Effector memory CD8-positive, alpha-beta T cell (primary cell): ENCODE results near the gene CHST13.
"Not testable (repeated sequence)": the region's sequence is repeated elsewhere in the genome, so short reads cannot be mapped to it uniquely, and the experiment has no call there.

Experiments
- ATAC-seq: fragments of 150-1000 bp; cut with Tn5 transposase; replicated peaks from 2 replicates; pipeline ENCODE4 v1.10.0; 2021; ENCODE audit warnings: mild to moderate bottlenecking, moderate library complexity
- DNase-seq, 3 experiments: peaks; one replicate each; pipeline ENCODE4 v3.0.0; 2021
- H3K27ac Mint-ChIP-seq, 2 donors: one replicate each; pipeline ENCODE4 v1.8.0; 2022; ENCODE audit warnings: mild to moderate bottlenecking in 2 of 2, mixed read lengths in 2 of 2, moderate library complexity in 2 of 2
- H3K27me3 Mint-ChIP-seq, 2 donors: one replicate each; pipeline ENCODE4 v1.8.0; 2022; ENCODE audit warnings: mixed read lengths in 2 of 2
- H3K36me3 Mint-ChIP-seq: one replicate; pipeline ENCODE4 v1.8.0; 2022; ENCODE audit warnings: mild to moderate bottlenecking, moderate library complexity, mixed read lengths; ENCODE audit not compliant: insufficient read depth
- H3K4me1 Mint-ChIP-seq, 2 donors: one replicate each; pipeline ENCODE4 v1.8.0; 2022; ENCODE audit warnings: low read depth in 2 of 2, mixed read lengths in 2 of 2
- H3K4me3 Mint-ChIP-seq, 2 donors: one replicate each; pipeline ENCODE4 v1.8.0; 2022; ENCODE audit warnings: mild to moderate bottlenecking in 2 of 2, mixed read lengths in 2 of 2, moderate library complexity in 2 of 2
- H3K9me3 Mint-ChIP-seq, 2 donors: one replicate each; pipeline ENCODE4 v1.8.0; 2022; ENCODE audit warnings: mixed read lengths in 2 of 2

The CHST13 gene

DNA sequence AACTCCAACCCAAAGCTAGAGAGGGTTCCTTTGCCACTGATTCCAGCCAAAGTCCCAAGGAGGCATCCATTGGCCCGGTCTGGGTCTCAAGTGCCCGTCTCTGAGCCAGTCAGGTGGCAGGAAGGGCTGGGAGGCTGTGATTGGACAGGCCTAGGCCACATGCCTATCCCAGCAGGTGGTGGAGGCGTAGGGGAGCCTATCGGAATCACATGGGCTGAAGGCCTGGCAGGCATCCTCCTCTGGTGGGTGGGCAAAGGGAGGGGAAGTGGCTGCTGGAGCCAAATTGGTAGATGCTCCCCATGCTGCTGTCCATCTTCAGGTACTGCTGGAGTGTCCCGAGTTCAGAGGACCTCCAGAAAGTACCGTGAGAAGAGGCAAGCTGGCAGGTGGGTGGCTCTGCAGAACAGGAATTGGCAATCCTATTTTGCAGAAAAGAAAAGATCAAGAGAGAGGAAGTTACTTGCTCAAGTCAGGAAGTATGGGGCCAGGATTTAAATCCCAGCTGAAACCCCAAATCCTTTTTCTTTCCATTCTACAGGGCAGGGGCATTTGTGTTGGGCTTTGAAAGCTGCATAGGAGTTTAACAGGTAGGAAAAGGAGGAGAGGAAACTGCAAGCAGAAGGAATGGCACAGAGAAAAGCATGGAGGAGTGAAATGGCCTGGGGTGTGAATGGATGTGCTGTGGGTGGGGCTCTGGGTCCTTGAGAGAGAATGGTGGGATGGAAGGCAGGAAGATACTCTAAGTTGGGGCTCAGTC, 3.7 kb downstream of the CHST13 start:
- peaks cover 9 to 31% of the 10 kb centered on the region in 2 donors for H3K27me3 Mint-ChIP-seq
- DNase-seq (no peak), ATAC-seq (no peak)
- no peaks in the 10 kb centered on the region for H3K9me3 Mint-ChIP-seq
- H3K36me3 Mint-ChIP-seq = peaks cover 3% of the 10 kb centered on the region
- no peak overlapping the region for H3K4me3 Mint-ChIP-seq
- H3K4me1 Mint-ChIP-seq = peaks cover 0 to 3% of the 10 kb centered on the region in 2 donors
- no peak overlapping the region for H3K27ac Mint-ChIP-seq

GRCh38 chr3:126528419-126528799, 4.5 kb downstream of the CHST13 start:
- Mint-ChIP-seq H3K4me1 (peaks cover 0 to 3% of the 10 kb centered on the region in 2 donors), H3K9me3 (no peaks in the 10 kb centered on the region), H3K27me3 (peaks cover 3 to 24% of the 10 kb centered on the region in 2 donors), H3K27ac (no peak overlapping the region), H3K4me3 (no peak overlapping the region), H3K36me3 (peaks cover 3% of the 10 kb centered on the region)
- ATAC-seq (no peak), DNase-seq (no peak)

- peaks cover 3% of the 10 kb centered on the region for H3K36me3 Mint-ChIP-seq
- H3K27me3 Mint-ChIP-seq = peaks cover 6 to 26% of the 10 kb centered on the region in 2 donors
- H3K9me3 Mint-ChIP-seq = no peaks in the 10 kb centered on the region
- no peak overlapping the region for H3K27ac Mint-ChIP-seq
- no peak overlapping the region for H3K4me3 Mint-ChIP-seq
- DNase-seq = no peak
- no peak for ATAC-seq
- H3K4me1 Mint-ChIP-seq = peaks cover 0 to 3% of the 10 kb centered on the region in 2 donors
These were observed 5.0 kb downstream of the CHST13 start for GRCh38 chr3:126528800-126529541.

DNA sequence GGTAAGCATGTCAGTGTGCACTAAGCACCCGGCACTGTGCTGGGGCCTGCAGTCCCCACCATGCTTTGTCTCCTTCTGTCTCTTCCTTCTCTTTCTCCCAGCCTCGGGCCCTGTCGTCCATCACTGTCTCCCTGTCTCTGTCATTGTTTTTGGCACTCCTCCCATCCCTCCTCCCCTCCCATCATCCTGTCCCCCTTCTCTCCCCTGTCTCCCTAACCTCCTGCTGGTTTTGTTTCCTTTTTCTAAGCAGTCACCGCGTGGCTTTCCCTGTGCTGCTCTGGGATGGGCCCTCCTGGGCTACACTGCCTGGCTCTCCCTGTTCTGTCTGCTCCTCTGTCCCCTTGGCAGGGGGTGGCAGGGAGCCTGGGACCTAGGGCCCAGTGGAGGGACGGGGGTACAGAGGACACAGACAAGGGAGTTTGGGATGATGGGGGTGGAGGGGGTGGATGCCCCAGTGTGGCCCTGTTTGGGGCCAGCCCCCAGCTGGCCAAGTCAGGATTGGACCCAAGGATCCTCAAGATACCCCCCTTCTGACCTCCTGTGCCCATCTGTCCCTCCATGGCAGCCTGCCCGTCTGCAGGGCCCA, 5.7 kb downstream of the CHST13 start:
- no peaks in the 10 kb centered on the region for H3K9me3 Mint-ChIP-seq
- peaks cover 3% of the 10 kb centered on the region for H3K36me3 Mint-ChIP-seq
- peaks cover 0 to under 1% of the 10 kb centered on the region in 2 donors for H3K4me1 Mint-ChIP-seq
- no peak for DNase-seq
- no peak overlapping the region for H3K4me3 Mint-ChIP-seq
- peaks cover 13 to 31% of the 10 kb centered on the region in 2 donors for H3K27me3 Mint-ChIP-seq
- no peak for ATAC-seq
- H3K27ac Mint-ChIP-seq = no peak overlapping the region

DNA sequence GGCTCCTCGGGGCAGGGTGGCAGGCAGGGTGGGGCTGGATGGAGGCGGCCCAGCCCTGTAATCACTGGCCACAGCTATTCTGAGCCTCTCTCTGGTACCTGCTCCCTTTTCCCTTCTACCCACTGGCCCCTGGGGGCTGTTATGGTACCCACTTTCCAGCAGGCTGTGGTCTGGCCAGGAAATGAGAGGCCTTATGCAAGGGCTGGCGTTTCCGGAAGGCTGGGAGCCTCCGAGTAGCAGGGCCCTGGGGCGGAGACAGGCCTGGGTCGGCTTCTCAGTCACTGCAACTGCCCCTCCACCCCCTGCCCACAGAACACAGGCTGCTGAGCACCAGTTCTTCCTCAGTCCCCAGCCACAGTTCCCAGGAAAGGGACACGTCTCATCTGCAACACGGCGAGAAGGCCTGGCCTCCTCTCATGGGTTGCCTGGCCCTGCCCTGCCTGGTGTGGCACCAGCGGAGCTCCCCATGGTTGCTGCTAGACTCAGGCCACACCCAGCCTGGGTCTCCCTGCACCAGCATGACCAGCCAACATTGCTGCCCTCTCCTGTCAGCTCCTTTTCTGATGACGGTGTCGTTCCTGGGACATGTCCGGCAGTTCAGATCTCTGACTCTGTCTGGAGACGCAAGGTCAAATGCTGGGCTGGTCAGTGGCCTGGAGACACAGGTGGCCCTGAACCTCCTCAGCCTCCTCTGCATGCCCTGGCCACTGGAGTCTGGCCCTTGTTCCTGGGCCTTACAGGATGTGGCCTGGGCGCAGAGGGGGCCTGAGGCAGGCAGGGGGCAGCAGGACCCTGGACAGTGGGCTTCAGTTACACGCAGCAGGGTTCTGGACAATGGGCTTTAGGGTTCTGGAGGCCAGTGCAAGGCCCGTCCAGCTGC, 6.5 kb downstream of the CHST13 start:
- Mint-ChIP-seq H3K36me3 (peaks cover 3% of the 10 kb centered on the region), H3K9me3 (no peaks in the 10 kb centered on the region), H3K4me1 (no peaks in the 10 kb centered on the region), H3K27me3 (peaks cover 20 to 31% of the 10 kb centered on the region in 2 donors), H3K4me3 (no peak overlapping the region), H3K27ac (no peak overlapping the region)
- no peak for DNase-seq
- no peak for ATAC-seq

DNA sequence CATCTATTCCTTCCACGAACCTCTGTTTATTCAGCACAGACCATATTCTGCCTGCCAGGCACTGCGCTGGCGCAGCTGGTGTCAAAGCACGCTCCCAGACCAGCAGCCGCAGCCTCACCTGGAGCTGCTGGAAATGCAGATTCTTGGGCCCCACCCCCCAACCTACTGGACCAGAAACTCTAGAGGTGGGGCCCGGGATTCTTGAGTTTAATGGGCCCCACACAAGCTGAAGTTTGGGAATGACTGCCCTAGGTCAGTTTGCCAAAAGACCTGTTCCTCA, 7.0 kb downstream of the CHST13 start:
- no peak for DNase-seq
- Mint-ChIP-seq H3K4me3 (no peak overlapping the region), H3K9me3 (no peaks in the 10 kb centered on the region), H3K27me3 (peaks cover 23 to 31% of the 10 kb centered on the region in 2 donors), H3K36me3 (peaks cover 3% of the 10 kb centered on the region), H3K27ac (no peak overlapping the region), H3K4me1 (no peaks in the 10 kb centered on the region)
- no peak for ATAC-seq

- DNase-seq (no peak), ATAC-seq (no peak)
- H3K4me1 Mint-ChIP-seq = no peaks in the 10 kb centered on the region
- no peak overlapping the region for H3K27ac Mint-ChIP-seq
- peaks cover 32 to 41% of the 10 kb centered on the region in 2 donors for H3K27me3 Mint-ChIP-seq
- H3K4me3 Mint-ChIP-seq = no peak overlapping the region
- no peaks in the 10 kb centered on the region for H3K9me3 Mint-ChIP-seq
- peaks cover 3% of the 10 kb centered on the region for H3K36me3 Mint-ChIP-seq
These were observed 9.6 kb downstream of the CHST13 start for GRCh38 chr3:126533506-126533905.

GRCh38 chr3:126534716-126535115, 10.8 kb downstream of the CHST13 start:
- H3K4me1 Mint-ChIP-seq, H3K4me3 Mint-ChIP-seq, H3K36me3 Mint-ChIP-seq, H3K9me3 Mint-ChIP-seq, ATAC-seq, DNase-seq, H3K27ac Mint-ChIP-seq: not testable (repeated sequence)
- peaks cover 32 to 41% of the 10 kb centered on the region in 2 donors for H3K27me3 Mint-ChIP-seq

- no peak overlapping the region for H3K27ac Mint-ChIP-seq
- H3K27me3 Mint-ChIP-seq = peaks cover 32 to 41% of the 10 kb centered on the region in 2 donors
- H3K9me3 Mint-ChIP-seq = no peaks in the 10 kb centered on the region
- ATAC-seq (no peak), DNase-seq (no peak)
- H3K4me3 Mint-ChIP-seq = no peak overlapping the region
- peaks cover 0 to 4% of the 10 kb centered on the region in 2 donors for H3K4me1 Mint-ChIP-seq
- peaks cover 3% of the 10 kb centered on the region for H3K36me3 Mint-ChIP-seq
These were observed 11.7 kb downstream of the CHST13 start for GRCh38 chr3:126535636-126536035.

- no peak for DNase-seq
- H3K27ac Mint-ChIP-seq = no peak overlapping the region
- H3K4me1 Mint-ChIP-seq = peaks cover 0 to 4% of the 10 kb centered on the region in 2 donors
- H3K4me3 Mint-ChIP-seq = no peak overlapping the region
- peaks cover 32 to 41% of the 10 kb centered on the region in 2 donors for H3K27me3 Mint-ChIP-seq
- H3K9me3 Mint-ChIP-seq = no peaks in the 10 kb centered on the region
- ATAC-seq = no peak
- no peaks in the 10 kb centered on the region for H3K36me3 Mint-ChIP-seq
These were observed 12.2 kb downstream of the CHST13 start for GRCh38 chr3:126536126-126536525.

DNA sequence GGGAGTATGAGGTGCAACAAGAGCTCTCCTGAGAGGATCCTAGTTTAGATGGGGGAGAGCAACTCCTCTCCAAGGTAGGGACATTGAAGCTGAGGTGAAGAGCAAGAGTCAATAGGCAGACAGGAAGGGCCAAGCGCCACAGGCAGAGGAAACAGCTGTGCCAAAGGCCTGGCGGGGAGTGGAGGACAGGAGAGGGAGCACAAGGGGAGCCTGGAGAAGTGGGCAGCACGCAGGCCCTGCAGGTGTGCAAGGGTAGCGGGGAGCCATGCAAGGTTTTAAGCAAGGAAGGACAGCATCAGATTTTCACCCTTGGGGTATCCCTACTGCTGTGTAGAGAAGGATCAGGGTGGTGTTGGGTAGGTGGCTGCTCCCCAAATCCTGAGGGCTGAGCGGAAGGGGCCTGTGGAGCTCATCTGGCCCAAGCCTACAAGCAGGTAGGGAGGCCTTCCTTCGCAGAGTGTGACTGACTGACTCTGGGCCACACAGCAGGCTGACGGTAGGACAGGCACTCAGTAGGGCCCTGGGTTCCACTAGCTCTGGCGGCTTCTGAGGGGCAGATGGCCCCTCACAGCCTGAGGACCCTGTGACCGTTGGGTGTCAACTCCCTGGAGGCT, 13.3 kb downstream of the CHST13 start:
- no peaks in the 10 kb centered on the region for H3K36me3 Mint-ChIP-seq
- no peak for ATAC-seq
- H3K4me3 Mint-ChIP-seq = no peak overlapping the region
- peaks cover 32 to 41% of the 10 kb centered on the region in 2 donors for H3K27me3 Mint-ChIP-seq
- H3K9me3 Mint-ChIP-seq = no peaks in the 10 kb centered on the region
- peaks cover 0 to 4% of the 10 kb centered on the region in 2 donors for H3K4me1 Mint-ChIP-seq
- no peak overlapping the region for H3K27ac Mint-ChIP-seq
- DNase-seq = no peak

DNA sequence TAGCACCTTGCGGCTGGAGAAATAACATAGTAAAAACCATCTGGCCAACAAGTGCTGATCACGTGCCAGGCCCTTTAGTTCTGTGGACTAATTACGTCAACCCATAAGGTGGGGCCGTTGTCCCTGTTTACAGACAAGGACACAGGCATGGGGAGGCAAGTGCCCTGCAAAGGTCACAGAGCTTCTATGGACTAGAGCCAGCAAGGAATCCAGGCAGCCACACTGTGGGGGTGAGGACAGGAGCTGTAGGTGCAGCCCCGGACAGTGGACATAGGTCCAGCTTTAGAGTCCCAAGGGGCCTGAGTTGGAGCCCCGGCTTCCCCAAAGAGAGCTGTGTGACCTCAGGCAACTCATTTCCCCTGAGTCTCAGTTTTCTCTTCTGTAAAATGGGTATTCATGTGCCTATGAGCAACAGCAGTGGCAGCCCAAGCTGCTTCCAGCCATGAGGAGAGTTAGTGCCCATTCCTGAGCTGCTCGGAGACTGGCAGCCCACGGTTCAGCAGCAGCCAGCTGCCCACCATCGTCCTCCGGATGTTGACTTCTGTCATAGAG, 13.9 kb downstream of the CHST13 start:
- no peak for DNase-seq
- Mint-ChIP-seq H3K4me1 (peaks cover 0 to 4% of the 10 kb centered on the region in 2 donors), H3K9me3 (no peaks in the 10 kb centered on the region), H3K4me3 (no peak overlapping the region), H3K27me3 (peaks cover 32 to 41% of the 10 kb centered on the region in 2 donors), H3K36me3 (no peaks in the 10 kb centered on the region), H3K27ac (no peak overlapping the region)
- no peak for ATAC-seq
